ENCODE measurements around the gene PPFIBP2.

The PPFIBP2 gene

GRCh38 chr11:7548659-7549274 is 35.0 kb downstream of the PPFIBP2 start:
- DNase-seq (ENCODE audit: extremely low read depth in 1 of 2, low read depth in 1 of 2): no peak

- no peak for DNase-seq (ENCODE audit: extremely low read depth in 1 of 2, low read depth in 1 of 2)
Observed at GRCh38 chr11:7549681-7550080, 35.9 kb downstream of the PPFIBP2 start.

GRCh38 chr11:7551571-7551970 is 37.8 kb downstream of the PPFIBP2 start:
- DNase-seq (ENCODE audit: extremely low read depth in 1 of 2, low read depth in 1 of 2): no peak

GRCh38 chr11:7552666-7553065 is 38.9 kb downstream of the PPFIBP2 start:
- DNase-seq (ENCODE audit: extremely low read depth in 1 of 2, low read depth in 1 of 2): no peak

GRCh38 chr11:7555052-7555699 is 41.4 kb downstream of the PPFIBP2 start:
- no peak for DNase-seq (ENCODE audit: extremely low read depth in 1 of 2, low read depth in 1 of 2)

GRCh38 chr11:7558046-7558445 is 44.2 kb downstream of the PPFIBP2 start:
- no peak for DNase-seq (ENCODE audit: extremely low read depth in 1 of 2, low read depth in 1 of 2)

- no peak for DNase-seq (ENCODE audit: extremely low read depth in 1 of 2, low read depth in 1 of 2)
Observed at GRCh38 chr11:7559398-7560283, 45.8 kb downstream of the PPFIBP2 start.

GRCh38 chr11:7561562-7561961 is 47.8 kb downstream of the PPFIBP2 start:
- no peak for DNase-seq (ENCODE audit: extremely low read depth in 1 of 2, low read depth in 1 of 2)

- no peak for DNase-seq (ENCODE audit: extremely low read depth in 1 of 2, low read depth in 1 of 2)
Observed at GRCh38 chr11:7563281-7563680, 49.5 kb downstream of the PPFIBP2 start.

- DNase-seq (ENCODE audit: extremely low read depth in 1 of 2, low read depth in 1 of 2): no peak
Observed at GRCh38 chr11:7564803-7565202, 51.0 kb downstream of the PPFIBP2 start.

GRCh38 chr11:7567311-7567710 is 53.5 kb downstream of the PPFIBP2 start:
- no peak for DNase-seq (ENCODE audit: extremely low read depth in 1 of 2, low read depth in 1 of 2)

- no peak for DNase-seq (ENCODE audit: extremely low read depth in 1 of 2, low read depth in 1 of 2)
Observed at GRCh38 chr11:7569044-7569443, 55.2 kb downstream of the PPFIBP2 start.

GRCh38 chr11:7570241-7570640 is 56.4 kb downstream of the PPFIBP2 start:
- DNase-seq (ENCODE audit: extremely low read depth in 1 of 2, low read depth in 1 of 2): no peak

GRCh38 chr11:7570938-7571521 is 57.2 kb downstream of the PPFIBP2 start:
- no peak for DNase-seq (ENCODE audit: extremely low read depth in 1 of 2, low read depth in 1 of 2)

- no peak for DNase-seq (ENCODE audit: extremely low read depth in 1 of 2, low read depth in 1 of 2)
Observed at GRCh38 chr11:7571640-7572000, 57.8 kb downstream of the PPFIBP2 start.

GRCh38 chr11:7572001-7572712 is 58.4 kb downstream of the PPFIBP2 start:
- no peak for DNase-seq (ENCODE audit: extremely low read depth in 1 of 2, low read depth in 1 of 2)

- DNase-seq (ENCODE audit: extremely low read depth in 1 of 2, low read depth in 1 of 2): no peak
Observed at GRCh38 chr11:7573193-7573557, 59.4 kb downstream of the PPFIBP2 start.

- DNase-seq (ENCODE audit: extremely low read depth in 1 of 2, low read depth in 1 of 2): no peak
Observed at GRCh38 chr11:7573558-7574296, 59.9 kb downstream of the PPFIBP2 start.

GRCh38 chr11:7574491-7575130 is 60.8 kb downstream of the PPFIBP2 start:
- DNase-seq (ENCODE audit: extremely low read depth in 1 of 2, low read depth in 1 of 2): no peak

Measured in activated CD8-positive, alpha-beta memory T cell treated with anti-CD3 and anti-CD28 coated beads for 1 hour (primary cell).